Fibroblast of pulmonary artery (primary cell): ENCODE measurements around the gene AUTS2.

Source experiments
- DNase-seq: peaks from one replicate; pipeline ENCODE4 v3.0.0-alpha.2; 2010; ENCODE audit warnings: low read depth
- H3K4me3 ChIP-seq: replicated peaks from 2 replicates; pipeline ENCODE4 v1.5.1; 2011; ENCODE audit warnings: low read depth, mild to moderate bottlenecking, control low read depth, low read length, moderate library complexity
- TF ChIP-seq, protein P1 (sequence below): IDR thresholded peaks from 2 replicates; pipeline ENCODE4 v1.5.1; 2011; ENCODE audit warnings: mild to moderate bottlenecking, control low read depth, low read length, inconsistent platforms; ENCODE audit errors: missing control alignments

AUTS2 gene

GRCh38 chr7:69857014-69857413 is 258.7 kb downstream of the AUTS2 start:
- H3K4me3 ChIP-seq = no peak overlapping the region
- TF ChIP-seq, protein P1, sequence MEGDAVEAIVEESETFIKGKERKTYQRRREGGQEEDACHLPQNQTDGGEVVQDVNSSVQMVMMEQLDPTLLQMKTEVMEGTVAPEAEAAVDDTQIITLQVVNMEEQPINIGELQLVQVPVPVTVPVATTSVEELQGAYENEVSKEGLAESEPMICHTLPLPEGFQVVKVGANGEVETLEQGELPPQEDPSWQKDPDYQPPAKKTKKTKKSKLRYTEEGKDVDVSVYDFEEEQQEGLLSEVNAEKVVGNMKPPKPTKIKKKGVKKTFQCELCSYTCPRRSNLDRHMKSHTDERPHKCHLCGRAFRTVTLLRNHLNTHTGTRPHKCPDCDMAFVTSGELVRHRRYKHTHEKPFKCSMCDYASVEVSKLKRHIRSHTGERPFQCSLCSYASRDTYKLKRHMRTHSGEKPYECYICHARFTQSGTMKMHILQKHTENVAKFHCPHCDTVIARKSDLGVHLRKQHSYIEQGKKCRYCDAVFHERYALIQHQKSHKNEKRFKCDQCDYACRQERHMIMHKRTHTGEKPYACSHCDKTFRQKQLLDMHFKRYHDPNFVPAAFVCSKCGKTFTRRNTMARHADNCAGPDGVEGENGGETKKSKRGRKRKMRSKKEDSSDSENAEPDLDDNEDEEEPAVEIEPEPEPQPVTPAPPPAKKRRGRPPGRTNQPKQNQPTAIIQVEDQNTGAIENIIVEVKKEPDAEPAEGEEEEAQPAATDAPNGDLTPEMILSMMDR = no peak
- DNase-seq = no peak

GRCh38 chr7:69858471-69858870 is 260.2 kb downstream of the AUTS2 start:
- DNase-seq = no peak
- H3K4me3 ChIP-seq = no peak overlapping the region
- TF ChIP-seq, protein P1 = no peak

DNA sequence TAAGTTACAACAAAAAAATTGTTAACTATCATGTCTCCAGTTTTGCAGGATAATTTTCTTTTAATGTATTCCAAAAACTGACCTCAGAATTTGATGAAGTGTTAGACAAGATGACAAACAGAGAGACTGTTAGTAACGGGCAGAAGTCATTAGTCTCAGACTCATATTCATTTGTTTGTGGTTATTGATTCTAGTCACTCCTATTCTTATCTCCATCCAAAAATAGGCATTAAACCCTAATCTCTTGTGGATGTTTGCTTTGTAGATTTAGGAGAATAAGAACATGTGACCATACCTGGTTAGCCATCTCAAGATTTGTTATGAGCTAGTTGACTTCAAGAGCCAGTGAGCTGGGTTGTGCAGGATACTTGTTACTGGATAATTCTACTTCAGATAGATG is 261.1 kb downstream of the AUTS2 start:
- DNase-seq = no peak
- TF ChIP-seq, protein P1 = no peak
- H3K4me3 ChIP-seq = no peak overlapping the region

DNA sequence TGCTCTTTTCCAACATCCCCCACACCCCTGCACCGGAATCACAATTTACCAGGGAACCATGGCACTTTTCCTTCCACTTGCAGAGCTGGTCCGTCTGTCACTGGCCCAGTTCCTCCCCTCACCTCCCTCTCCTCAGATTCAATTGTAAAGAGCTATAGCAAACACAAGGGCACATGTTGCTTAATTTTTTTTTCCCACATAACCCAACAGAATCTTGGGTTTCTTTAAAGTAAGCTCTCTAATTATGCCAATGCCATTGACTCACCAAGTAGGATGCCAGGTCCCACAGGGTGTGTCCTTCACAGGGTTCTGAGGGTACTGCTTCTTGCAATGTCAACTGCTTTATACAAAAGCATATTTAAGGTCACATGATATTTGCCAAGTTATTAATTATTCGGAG is 262.2 kb downstream of the AUTS2 start:
- H3K4me3 ChIP-seq = no peak overlapping the region
- TF ChIP-seq, protein P1 = no peak
- DNase-seq = no peak

GRCh38 chr7:69860941-69861622 is 262.8 kb downstream of the AUTS2 start:
- TF ChIP-seq, protein P1 = no peak
- DNase-seq = no peak

GRCh38 chr7:69862413-69863064 is 264.3 kb downstream of the AUTS2 start:
- DNase-seq = no peak
- no peak overlapping the region for H3K4me3 ChIP-seq
- TF ChIP-seq, protein P1 = no peak

More at GRCh38 chr7:69860941-69861622, 262.8 kb downstream of the AUTS2 start:
- H3K4me3 ChIP-seq = no peak overlapping the region
